B cell (primary cell): ENCODE results near the gene ATAD3A.

Experiments
- EZH2 ChIP-seq: IDR thresholded peaks from 2 replicates; pipeline ENCODE4 v1.6.1; 2012; ENCODE audit warnings: borderline replicate concordance, low read depth, mild to moderate bottlenecking, moderate library complexity, low read length; ENCODE audit not compliant: insufficient read depth, poor library complexity, severe bottlenecking
- TF ChIP-seq, protein P1 (sequence below): fragments of 200-600 bp; IDR thresholded peaks from one replicate; pipeline ENCODE4 v1.8.0; 2022; ENCODE audit warnings: antibody characterized with exemption, mild to moderate bottlenecking

DNA sequence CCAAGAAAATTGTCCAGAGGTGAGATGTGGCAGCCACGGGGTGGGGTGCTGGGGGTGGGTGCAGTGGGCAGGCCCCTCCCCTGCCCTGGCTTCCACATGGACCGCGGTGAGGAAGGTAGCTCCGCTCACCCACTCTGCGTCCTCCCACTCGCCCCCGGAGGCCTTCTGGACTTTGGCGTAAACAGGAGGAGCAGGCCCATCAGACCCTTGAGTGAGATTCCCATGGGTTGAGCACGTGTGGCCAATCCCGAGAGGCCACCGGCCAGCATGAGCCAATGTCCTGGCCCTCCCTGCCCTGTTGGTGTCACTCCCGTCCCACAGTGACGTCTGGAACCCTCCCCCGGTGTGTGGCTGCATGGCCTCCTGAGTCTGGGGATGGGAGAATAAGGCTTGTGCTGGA is 36.6 kb downstream of the ATAD3A start:
- TF ChIP-seq, protein P1, sequence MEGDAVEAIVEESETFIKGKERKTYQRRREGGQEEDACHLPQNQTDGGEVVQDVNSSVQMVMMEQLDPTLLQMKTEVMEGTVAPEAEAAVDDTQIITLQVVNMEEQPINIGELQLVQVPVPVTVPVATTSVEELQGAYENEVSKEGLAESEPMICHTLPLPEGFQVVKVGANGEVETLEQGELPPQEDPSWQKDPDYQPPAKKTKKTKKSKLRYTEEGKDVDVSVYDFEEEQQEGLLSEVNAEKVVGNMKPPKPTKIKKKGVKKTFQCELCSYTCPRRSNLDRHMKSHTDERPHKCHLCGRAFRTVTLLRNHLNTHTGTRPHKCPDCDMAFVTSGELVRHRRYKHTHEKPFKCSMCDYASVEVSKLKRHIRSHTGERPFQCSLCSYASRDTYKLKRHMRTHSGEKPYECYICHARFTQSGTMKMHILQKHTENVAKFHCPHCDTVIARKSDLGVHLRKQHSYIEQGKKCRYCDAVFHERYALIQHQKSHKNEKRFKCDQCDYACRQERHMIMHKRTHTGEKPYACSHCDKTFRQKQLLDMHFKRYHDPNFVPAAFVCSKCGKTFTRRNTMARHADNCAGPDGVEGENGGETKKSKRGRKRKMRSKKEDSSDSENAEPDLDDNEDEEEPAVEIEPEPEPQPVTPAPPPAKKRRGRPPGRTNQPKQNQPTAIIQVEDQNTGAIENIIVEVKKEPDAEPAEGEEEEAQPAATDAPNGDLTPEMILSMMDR = no peak
- TF ChIP-seq EZH2 = no peak
